HG03439 (cell line): ENCODE measurements around the gene VWA8.
"Not testable (repeated sequence)": the region's sequence is repeated elsewhere in the genome, so short reads cannot be mapped to it uniquely, and the experiment has no call there.

Source experiments
- ATAC-seq: cut with Tn5 transposase; IDR thresholded peaks from one replicate; pipeline ENCODE4 v1.9.1; 2021; ENCODE audit warnings: mild to moderate bottlenecking, moderate library complexity; ENCODE audit not compliant: unreplicated experiment

The VWA8 gene

DNA sequence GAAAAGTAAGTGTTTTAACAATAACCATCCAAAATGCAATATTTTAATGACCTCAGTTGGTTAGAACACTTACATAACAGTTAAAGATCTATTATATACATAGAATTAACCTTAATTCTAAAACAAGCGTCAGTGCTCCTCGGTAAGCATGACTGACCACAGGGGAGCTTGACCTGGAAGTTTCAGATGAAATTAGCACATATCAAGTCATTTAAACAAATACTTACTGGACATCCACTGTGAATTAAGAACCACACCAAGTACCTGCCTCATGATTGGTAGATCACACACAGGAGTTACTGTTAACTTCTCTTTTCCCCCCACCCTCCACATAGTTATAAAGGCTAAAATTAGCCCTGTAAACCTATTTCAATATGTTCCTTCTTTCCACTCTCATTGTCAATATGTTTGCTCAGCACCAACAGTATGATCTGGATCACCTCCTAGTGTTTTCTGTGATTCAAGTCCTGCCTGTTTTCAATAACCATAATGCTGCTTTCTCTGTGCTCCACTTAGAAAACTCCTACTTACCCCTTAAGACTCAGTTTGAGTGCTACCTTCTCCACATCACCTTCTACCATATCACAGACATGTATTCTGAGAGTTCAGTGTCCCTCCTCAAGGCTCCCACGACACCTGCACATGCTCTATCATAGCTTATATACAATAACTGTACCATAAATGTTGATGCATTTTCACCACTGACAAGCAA is 209.0 kb downstream of the VWA8 start:
- no peak for ATAC-seq

DNA sequence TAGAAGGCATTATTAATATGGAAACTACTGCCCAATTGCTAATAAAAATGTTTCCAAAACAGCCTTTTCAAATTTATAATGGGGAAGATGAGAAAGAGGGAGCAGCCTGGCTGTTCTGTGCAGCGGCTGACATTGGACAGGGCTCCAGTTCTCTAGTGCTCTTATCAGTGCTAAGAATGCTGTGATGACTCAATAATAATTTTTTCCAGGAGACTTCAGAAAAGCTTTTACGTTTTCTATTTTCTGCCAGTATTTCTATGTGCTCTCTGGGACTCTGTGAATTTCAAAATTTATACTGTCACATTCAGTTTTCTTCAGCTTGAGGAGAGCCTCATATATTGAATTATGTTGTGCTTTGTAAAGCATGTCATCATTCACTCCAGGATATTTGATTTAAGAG is 209.6 kb downstream of the VWA8 start:
- ATAC-seq, result no peak

DNA sequence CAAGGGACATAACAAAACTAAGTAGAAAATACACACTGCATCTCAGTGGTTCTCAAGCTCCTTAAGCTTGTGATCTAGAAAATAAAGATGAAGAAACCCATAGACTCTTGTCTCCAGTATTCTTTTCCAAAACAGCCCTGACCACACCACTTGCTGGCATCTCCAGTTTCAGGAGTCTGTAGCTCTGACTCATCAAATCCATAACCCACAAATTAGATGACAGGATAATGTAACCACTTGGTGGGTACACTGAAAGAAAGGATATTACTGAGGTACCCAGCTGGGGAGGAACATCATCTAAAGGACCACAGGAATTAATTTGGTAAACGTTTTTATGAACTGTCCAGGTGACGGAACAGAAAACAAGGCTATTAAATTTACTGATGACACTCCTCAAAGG is 214.7 kb downstream of the VWA8 start:
- no peak for ATAC-seq

DNA sequence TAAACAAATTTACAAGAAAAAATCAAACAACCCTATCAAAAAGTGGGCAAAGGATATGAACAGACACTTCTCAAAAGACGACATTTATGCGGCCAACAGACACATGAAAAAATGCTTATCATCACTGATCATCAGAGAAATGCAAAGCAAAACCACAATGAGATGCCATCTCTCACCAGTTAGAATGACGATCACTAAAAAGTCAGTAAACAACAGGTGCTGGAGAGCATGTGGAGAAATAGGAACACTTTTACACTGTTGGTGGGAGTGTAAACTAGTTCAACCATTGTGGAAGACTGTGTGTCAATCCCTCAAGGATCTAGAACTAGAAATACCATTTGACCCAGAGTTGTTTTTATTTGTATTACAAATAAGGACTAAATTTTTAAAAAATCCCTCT is 215.4 kb downstream of the VWA8 start:
- not testable (repeated sequence) for ATAC-seq

DNA sequence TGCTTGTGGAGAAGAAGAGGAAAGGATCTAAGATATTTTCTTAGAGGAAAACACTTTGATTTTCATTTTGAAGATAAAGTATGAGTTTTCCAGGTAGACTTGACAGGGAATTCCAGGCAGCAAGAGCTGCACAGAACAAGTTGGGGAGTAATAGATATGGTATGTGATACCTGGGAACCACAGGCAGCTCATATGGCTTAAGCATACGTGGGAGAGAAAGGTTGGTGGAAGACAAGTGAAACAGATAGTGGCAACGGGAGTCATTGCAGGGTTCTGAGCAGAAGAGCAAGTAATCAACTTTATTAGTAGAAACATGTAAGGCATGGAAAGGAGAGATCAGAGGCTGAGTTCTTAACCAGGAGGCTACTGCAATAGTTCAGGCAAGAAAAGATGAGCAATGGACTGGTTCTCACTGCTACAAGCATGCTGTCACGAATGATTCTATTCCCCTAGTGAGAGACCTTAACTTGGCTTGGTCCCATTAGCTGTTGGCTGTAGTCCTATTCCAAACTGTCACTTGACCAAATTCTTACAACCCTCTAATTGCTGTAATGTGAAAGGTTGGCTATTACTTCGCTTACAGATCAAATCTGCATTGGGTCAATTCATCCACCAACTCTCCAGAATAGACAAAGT is 217.9 kb downstream of the VWA8 start:
- no peak for ATAC-seq

DNA sequence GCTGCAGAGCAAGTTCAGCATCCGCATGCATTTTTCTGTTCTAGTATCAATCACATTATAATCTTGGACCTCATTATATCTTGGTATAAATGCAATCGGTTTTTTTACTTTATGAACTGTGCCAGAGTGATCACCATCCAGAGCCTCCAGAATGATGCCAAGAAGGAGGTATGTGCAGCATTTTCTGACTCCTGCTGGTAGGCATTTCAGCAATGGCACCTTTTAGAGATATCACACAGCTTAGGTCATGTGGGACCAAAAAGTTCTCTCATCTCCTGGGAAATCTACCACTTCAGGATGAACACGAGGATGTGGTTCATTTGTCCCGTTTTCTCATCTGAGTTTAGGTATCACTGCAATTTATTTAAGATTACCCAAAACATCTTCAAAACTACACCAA is 220.4 kb downstream of the VWA8 start:
- ATAC-seq, result no peak

DNA sequence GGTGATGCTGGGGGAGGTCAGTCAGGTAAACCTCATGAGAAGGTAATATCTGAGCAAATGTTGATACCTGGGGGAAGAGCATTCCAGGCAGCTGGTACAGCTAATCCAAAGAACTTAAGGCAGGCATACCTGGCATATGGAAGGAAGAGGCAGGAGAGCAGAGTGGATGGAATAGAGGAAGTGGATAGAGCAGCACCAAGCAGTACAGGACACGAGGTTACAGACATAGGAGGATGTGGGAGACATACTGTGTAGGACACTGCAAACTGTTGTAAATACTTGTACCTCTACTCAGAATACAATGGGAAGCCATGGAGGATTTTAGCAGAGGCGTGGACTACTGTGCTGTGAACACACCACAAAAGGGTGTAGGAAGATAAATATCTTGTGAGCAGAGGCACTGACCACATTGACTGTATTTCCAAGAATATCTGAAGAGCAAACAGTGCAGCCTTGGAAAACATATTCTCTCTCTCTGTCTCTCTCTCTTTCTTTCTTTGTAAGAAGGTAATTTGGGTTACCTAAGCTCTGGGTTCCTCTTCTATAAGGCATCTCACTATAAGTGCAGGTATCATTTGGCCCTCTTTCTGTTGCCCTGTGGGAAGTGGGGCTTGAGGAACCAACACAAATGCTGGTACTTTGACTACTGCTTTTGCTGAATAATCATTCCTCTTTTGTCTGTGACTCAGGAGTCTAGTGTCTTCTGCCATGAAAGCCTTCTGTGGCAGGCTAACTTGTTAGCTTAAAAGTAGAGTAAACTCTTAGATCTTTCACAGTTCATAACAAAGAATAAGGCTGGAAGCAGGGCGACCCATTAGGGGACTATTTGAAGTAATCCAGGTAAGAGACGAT is 238.0 kb downstream of the VWA8 start:
- no peak for ATAC-seq

DNA sequence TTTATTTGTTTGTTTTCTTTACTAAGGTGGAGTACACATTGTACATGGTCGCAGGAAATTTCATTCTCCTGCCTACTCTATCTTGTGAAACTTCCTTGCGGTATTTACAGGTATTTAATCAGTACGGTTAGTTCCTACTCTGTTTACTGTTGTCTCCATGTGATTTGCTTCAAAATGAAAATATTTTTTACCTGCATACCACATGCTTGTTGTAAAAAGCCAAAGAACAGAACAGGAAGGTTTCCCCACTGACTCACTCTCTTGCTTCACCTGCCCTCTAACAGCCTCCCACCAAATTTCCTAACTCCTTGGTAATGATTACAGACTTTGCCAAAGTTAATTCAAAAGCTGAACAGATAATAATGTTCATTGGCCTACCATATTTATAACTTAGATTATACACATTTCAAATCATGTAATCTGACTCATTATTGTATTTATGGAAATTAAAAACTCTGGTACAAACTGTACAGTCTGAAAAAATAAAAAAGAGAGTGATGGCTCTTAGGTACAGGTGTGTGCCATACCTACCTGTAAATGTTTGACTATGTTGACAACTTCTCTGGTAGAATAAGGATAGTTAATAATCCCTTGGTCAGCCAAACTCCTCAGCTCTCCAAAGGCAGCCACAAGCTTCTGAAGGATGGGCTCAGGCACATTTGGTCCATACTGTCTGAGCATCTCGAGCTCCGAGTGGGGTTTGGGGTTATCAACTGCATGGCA is 239.9 kb downstream of the VWA8 start:
- no peak for ATAC-seq

DNA sequence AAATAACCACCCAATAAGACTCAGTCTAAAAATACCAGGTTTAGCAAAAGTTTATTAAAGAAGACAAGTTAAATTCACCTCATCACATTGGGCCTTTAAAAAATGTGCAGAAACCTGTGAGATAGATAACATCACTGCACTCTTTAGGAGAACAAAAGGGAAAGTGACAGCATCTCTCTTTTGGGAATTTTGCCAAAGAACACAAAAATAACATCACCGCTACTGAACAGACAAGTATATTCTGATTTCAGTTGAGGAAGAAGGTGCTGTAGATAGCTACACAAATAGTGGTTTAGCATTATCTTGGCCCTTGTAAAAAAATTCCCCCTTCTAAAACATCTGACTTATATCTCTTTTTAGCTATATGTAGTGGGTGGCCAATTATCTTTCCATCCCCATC is 244.7 kb downstream of the VWA8 start:
- ATAC-seq, result no peak

DNA sequence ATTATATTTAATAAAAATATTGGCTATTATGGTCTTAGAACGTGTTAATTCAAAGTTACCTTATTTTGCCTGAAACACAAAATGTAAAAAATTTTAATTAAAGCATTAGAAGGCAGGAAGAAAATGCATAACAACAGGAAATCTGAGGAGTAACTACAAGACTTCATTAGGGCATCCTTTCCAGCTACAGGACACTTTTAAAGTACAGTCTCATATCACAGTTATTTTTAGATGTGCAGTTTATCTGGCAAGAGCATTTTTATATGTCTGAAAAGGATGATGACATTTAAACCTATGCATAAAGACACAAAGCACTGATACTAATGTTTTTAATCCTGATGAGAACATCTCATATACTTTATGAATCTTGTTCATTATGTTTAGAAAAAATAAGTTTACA is 247.5 kb downstream of the VWA8 start:
- no peak for ATAC-seq

DNA sequence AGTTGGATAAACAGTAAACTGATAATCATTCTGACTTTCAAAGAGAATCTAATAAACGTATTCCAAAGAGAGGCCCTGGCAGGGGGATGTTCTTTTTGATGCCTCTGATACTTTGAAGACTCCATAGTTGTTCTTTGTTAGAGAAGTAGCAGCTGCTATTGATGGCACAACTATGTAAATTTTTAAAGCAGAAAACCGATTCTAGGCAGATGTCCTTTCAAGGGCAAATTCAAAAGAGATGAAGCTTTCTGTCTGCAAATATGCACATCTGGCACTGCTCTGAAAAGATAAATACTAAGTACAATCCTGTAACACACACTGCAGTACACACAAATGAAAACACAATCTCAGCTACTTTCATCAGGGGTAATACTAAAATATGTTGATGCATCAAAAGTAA is 250.1 kb downstream of the VWA8 start:
- no peak for ATAC-seq

DNA sequence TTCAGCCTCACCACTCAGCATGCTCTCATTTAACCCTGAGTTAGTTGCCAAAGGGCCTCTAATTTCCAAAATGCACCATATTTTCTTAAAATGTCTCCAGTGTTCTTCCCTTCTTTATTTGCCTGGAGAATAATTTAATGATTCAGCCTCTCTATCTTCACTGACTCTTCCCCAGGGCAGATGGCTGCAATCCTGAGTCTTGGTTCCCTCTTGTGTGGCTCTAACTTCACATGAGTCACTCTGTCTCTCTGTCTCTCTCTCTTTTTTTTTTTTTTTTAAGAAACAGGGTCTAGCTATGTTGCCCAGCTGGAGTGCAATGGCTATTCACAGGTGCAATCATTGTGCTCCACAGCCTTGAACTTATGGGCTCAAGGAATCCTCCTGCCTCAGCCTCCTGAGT is 251.4 kb downstream of the VWA8 start:
- no peak for ATAC-seq

DNA sequence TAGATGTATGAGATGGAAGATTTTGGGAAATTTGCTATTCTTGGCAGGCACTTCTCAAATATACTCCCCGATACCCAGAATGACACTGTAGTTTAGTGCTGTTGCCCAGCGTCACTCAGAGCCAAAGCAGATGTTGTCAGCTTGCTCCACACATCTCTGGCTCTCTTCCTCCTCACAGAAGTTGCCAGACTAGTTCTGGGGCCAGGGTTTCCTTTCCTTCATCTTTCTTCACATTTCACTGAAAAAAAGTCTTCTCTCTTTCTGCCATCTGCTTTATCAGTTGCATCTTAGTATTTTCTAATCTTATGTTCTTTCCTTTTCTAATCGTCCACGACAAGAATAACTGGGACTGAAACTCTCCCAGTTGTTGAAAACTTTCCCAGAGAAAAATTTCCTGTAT is 252.2 kb downstream of the VWA8 start:
- no peak for ATAC-seq

DNA sequence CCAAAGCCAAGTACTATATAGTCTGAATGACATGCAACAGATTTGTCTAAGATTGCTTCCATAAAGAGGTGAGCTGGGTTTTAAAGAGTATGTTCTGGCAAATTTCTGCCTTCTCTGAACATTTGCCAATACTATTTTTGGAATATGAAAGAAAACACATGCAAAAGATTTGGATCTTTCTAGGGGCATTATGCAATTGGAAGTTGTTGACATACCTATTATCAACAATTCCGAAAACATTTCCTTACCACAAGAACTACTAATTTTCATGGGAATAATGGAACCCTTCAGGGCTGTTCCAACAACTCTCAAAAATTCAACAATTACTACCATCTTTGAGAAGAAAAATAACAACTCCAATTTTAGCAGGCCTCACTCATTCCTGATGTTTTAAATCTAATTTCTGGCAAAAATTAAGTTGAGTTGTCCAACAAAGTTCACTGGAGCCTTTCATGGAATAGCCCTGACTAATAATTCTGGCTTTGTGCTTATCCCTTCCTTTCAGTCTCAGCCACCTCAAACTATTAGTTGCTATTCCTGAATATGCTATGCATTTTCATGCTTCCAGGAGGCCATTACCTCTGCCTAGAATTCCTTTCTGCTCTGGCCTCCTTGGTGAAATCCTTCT is 253.6 kb downstream of the VWA8 start:
- no peak for ATAC-seq

DNA sequence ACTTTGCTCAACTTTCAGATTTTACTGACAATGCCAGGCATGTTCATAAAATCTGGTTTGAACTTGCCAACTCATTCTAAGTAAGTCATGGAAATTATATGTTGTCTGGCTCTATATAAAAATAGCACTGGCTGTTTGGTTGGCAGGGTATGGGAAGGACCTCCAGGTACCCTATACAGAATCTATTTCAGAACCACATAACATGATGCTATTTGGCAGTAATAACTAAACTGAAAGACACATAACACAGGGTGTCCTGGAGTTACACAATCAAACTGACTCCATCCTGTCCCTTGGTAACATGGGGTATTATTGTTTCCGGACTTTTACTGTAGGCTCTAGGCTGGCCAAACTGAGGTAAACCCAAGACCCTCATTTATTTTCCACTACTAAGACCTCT is 254.8 kb downstream of the VWA8 start:
- ATAC-seq, result no peak

DNA sequence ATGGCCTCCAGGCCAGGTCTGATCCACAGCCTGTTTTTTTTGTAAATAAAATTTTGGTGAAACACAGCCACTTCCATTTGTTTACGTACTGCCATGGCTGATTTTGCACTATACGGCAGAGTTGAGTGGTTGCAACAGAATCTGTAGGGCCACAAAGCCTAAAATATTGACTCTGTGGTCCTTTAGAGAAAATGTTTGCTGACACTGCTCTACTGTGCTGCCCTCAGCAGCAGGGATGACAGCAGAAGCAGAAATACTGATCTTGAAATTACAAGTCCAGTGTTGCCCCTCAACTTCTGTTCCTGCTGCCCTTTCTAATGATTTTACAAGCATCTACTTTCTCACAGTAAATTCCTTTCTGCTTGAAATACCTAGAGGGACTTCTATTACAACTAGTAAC is 258.4 kb downstream of the VWA8 start:
- ATAC-seq, result no peak

DNA sequence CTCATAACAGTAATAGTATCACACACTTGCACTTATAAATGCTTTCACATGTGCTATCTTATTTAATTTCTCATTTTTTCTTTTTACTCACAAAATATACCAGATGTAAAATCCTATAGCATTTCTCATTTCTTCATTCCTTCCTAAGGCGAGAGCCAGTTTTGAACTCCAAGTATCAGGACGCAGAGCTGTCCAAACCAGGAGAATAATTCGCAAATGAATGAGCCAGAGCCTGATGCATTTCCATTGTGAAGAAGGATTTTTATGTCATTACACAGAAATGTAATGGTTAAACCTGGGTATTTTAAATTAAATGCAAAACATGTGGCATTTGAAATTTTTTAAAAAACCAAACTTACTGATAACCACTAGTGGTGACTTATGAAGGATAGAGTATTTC is 259.2 kb downstream of the VWA8 start:
- no peak for ATAC-seq

DNA sequence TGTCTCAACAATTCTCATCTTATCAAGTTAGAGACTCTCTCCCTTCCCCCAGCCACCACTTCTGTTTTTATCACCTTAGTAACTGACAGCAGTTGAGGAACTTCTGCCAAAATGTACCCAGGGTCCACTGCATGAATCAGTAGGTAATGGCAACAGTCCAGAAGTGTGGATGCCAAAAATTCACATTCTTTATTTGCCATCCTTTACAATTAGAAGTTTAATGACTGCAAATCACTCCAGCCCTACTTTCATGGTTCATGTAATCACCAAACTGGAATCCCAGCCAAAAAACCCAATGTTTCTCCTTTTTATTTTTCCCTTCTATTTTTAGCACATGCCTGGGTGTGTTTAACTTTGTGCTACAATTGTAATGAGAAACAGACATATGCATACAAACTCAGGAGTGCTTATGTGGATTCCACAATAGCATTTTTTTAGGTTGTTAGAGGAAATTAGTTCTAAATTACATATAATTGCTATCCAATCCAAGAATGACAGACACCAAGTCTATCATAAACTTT is 260.1 kb downstream of the VWA8 start:
- ATAC-seq, result no peak

DNA sequence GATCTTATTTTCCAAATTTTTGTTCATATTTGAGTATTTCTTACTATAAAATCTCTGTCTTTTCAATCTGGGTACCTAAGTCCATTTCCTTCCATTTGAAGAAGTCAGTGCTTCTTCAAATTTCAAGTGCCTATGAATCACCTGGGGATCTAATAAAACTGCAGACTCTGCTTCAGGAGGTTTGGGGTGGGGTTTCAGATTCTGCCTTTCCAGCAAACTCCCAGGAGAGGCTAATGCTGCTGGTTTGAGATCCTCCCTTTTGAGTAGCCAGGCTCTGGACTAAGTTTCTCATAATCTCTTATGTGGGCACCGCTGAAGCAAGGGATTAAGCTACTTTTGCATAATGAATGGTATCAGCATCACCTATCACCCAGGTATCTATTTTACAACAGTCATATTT is 261.1 kb downstream of the VWA8 start:
- no peak for ATAC-seq

DNA sequence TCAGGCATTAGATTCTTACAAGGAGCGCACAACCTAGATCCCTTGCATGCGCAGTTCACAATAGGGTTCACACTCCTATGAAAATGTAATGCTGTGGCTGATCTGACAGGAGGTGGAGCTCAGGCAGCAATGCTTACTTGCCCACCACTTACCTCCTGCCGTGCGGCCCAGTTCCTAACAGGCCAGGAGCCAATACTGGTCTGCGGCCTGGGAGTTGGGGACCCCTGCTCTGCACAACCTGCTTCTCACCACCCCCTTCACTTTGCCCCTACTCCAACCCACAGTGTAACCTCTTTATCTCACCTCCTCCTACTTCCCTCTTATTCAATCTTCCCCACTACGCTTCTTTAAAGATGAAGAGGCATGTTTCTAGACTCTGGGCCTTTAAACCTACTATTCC is 263.3 kb downstream of the VWA8 start:
- ATAC-seq, result no peak
